HG03432 (cell line): Measurements from ENCODE around the gene LRBA.
"Not testable (repeated sequence)": the region's sequence is repeated elsewhere in the genome, so short reads cannot be mapped to it uniquely, and the experiment has no call there.

ENCODE experiments used
- ATAC-seq: cut with Tn5 transposase; IDR thresholded peaks from one replicate; pipeline ENCODE4 v1.9.1; 2021; ENCODE audit warnings: mild to moderate bottlenecking, moderate library complexity; ENCODE audit not compliant: unreplicated experiment

The LRBA gene

DNA sequence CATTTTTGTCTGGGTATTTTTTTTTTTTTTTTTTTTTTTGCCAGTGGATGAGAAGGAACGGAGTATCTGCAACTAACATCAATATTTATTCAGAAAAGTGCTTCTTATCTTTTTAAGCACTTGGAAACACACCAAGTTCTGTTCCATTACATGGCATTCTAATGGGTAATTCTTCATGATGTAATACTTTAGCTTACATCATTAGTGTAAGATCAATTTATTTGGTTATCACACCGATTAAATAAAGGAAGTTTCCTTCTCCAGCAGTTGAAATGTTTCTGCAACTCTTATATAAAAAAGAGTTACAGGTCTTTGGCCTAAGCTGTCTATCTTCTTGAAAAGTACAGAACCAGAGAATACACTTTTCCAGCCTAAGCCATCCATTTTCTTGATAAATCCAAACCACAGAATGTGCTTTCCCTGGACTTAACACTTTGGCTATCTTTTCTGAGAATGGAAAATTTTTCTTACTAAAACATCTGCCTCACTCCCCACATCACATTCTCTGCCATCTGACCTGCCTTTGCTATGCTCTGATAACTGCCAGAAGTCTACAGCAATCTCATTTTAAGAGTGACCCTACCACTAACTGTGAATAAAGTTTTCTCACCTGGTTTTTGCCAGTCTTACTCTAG is 625.1 kb downstream of the LRBA start:
- no peak for ATAC-seq

DNA sequence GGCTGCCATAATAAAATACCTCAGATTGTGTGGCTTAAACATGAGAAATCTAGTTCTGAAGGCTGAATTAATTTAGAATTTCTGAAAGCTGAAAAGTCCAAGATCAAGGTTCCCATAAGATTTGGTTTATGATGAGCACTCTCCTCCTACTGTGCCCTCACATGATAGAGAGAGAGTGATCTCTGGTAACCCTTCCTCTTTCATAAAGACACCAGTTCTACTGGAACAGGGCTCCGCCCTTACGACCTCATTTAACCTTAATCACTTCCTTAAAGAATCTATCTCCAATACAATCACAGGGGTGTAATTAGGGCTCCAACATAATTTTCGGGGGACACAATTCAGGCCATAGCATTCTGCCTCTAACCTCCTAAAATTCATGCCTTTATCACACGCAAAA is 627.1 kb downstream of the LRBA start:
- ATAC-seq, result no peak

DNA sequence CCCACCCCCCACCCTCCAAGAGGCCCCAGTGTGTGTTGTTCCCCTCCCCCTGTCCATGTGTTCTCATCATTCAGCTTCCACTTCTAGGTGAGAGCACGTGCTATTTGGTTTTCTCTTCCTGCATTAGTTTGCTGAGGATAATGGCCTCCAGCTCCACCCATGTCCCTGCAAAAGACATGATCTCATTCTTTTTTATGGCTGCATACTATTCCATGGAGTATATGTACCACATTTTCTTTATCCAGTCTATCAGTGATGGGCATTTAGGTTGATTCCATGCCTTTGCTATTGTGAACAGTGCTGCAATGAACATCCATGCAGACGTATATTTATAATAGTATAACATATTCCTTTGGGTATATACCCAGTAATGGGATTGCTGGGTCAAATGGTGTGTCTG is 628.7 kb downstream of the LRBA start:
- ATAC-seq, result not testable (repeated sequence)

DNA sequence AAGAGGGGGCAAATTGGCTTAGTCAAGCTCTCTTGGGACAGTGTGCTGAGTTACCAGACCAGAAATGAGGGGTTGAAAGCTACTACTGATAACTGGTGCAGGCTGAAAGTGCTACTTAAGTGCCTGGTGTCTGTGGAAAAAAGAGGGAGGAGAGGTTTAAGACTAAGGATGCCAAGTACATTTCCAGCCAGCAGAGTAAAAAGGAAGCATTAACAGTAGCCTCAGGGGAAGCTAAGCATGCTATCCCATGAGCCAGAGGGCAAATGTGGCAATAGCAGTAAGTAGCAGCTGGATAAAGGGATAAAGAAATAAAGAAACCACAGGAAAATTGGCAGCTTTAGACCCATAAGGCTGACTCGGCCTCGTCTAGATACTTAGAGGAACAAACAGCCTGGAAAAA is 629.5 kb downstream of the LRBA start:
- ATAC-seq, result no peak

DNA sequence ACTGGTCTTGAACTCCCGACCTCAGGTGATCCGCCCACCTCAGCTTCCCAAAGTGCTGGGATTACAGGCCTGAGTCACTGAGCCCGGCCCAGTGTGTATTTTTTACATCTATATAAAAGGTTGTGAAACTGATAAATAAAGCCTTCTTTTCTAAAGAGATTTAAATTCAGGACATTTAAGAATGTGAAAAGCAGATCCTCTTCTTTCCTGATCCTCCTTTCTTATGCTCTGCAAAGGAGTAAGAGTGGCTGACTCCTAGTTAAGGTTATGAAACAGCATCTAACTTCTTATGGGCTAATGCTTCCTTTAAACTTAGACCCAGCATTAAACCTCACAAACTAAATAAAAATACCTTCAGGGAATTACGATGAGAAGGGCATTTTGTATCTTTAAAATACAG is 630.8 kb downstream of the LRBA start:
- ATAC-seq, result no peak

DNA sequence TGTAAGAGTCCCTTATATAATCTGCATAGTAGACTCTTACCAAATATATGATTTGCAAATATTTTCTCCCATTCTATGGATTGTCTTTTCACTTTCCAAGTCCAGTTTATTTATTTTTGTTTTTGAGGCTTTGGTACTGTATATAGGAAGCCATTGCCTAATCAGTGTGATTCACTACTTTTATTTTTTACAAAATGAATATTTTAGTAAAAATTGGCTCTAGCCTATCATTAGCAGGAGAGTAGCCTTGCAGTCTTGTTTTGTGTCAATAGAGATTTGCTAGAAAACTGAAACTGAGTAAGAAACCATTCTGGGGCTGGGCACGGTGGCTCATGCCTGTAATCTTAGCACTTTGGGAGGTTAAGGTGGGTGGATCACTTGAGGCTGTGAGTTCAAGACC is 633.1 kb downstream of the LRBA start:
- no peak for ATAC-seq

DNA sequence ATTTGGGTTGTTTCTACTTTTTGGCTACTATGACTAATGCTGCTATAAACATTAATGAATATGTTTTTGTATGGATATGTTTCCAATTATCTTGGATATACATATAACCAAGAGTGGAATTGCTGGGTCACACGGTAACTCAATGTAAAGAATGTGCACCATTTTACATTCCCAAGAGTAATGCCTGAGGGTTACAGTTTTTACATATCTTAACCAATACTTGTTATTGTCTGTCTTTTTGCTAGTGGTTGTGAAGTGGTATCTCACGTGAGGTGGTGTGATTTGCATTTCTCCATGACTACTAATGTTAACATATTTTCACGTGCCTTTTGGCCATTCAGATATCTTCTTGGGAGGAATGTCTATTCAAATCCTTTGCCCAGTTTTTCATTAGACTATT is 633.5 kb downstream of the LRBA start:
- no peak for ATAC-seq

DNA sequence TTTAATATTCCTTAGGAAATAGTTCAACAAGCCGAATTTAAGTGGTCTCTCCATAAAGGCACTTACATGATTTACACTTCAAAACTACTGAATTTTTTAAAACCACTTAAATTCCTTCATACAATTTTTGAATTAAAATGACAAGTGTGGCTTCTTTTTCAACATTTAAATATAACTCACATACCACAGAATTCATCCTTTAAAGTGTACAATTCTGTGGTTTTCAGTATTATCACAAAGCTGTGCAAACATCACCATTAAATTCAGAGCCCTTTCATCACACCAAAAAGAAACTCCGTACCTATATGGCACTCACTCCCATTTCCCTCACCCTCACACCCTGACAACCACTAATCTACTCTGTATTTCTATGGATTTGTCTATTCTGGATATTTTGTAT is 634.0 kb downstream of the LRBA start:
- no peak for ATAC-seq

DNA sequence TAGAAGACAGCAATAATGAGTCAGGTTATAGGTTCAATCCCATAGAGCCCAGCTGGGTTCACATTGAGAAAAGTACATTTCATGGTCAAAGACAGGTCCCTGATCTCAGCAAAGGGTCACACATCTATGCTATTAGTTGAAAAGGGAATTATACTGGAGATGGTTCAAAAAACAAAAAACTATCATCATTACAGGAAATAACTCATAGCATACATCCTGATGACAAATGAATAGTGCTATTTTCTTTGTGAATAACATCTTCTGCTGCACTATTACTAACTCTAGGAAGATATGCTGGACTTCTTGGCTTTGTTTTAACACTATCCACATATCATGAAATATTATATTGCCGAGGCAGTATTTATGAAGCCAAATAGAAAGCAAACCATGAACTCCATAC is 635.6 kb downstream of the LRBA start:
- no peak for ATAC-seq

DNA sequence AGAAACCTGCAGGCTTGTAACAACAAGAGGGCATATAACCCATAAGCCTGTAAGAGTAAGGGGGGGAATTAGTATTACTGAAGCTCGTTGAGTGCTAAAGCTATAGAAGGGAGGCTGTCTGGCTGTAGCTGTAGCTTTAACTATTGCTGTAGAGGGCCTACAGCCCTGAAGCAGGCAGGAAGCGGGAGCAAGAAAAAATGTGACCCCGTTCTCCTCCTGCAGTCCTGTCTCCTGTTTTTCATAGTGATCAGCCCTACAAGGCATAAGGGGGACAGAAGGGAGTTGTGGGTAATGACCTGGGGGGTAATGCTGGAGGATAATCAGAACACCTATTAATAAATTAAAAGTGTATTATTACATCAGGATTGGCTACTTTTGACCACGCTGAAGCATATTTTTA is 640.1 kb downstream of the LRBA start:
- no peak for ATAC-seq

DNA sequence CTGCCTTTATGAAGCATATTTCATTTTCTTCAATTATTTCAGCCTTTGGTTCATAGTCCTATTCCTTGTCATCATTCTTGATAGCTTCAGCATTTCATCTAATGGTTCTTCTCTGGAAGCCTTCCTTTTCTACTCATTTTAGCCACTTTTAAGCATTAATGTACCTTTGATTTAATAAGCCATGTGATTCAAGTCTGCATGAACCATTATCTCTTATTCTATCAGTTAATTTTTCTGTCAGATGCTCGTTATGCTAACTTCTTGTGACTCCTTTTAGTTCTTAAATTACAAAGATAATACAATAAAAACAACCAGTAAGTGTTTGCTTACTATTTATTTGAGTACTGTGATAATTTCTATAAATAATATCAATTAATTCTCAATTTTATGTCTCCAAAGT is 643.2 kb downstream of the LRBA start:
- no peak for ATAC-seq

DNA sequence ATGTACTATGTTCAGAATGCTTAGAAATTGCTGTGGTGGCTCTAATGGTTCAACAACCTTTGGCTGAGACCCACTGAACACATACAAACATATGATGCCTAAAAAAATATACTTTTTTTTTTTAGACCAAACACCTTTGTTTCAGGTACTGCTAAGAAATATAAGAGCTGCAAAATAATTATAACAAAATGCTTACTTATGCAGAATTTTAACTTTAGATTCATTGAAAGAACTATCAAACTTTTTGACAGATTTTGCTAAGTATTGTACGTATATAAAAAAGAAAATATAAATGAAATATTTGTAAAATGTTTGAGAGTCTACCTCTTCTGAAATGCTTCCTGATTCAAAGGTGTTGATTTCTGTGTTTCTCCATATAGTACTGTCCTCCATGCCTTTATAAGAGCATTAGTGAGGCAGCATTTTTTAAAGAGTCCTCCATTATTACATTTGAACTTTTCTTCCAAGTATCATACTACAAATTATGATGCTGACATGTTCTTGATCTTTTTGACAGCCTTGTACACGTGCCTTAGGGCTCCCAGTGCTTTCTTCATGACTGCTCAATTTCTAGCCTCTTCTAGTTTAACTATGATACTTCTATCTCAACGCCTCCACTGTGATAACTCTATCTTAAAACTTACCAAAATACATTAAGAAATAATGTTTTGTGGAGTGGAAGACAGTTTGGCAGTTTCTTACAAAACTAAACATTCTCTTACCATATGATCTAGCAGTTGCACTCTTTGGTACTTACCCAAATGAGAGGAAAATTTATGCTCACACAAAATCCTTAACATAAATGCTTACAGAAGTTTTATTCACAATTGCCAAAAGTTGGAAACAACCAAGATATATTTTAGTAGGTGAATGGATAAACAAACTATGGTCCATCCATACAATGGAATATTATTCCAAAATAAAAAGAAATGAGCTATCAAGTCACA is 645.4 kb downstream of the LRBA start:
- no peak for ATAC-seq

DNA sequence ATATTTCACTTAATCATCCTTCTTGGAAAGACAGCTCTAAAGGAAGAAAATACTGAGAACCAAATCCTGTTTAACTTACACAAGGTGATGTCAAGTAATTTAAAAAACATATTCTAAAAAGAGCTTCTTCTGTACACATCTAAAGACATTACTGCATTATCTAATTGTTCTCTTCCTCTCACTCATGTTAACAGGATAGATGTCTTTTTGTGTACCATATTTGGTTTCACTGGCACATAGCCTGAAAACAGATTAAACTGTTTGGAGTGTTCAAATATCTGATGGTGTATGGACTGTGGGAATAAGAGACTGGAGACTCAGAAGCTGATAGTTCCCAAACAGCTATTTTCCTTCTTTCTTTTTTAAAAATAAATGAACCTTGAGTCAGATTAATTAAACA is 646.4 kb downstream of the LRBA start:
- ATAC-seq, result no peak

DNA sequence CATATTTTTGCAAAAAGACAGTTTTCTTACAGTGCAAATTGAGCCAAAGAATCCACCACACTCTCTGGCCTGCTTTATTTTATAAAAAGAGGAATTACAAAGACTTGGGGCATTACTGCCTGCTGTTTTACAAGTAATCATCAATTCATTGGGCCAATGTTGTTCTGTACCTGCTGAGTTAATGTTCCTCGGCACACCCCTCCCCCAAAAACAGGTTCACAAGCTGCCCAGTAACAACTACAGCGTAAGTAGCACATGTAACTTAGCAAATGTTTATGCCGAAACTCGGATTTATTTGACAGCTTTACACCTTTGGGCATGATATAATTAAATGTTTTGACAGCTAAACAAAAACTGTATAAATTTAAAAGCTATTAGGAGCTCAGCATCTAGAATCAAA is 647.8 kb downstream of the LRBA start:
- ATAC-seq, result no peak

DNA sequence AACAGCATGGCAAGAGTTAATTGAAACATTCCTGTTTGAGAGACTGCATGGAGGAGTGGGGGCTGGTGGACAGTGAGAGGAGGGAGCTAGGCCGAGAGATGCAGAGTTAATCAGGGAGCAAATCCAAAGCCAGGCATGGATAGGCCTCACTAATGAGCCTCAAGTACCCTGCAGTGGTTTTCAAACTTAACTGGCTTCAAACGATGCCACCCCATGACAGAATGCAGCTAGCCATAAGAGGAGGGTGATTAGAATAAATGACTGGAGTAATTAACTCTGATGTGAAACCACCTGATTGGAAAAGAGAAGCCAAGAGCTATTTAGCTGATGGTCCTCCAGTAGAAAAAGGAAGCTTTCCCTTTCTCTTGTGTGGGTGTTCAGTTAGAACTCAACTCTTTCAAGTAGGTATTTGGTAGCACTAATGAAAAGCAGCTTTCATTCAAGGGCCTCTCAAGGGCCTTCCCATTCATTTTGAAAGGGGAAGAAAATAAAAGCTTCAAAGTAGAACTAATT is 648.5 kb downstream of the LRBA start:
- ATAC-seq, result peak; percentile 87

DNA sequence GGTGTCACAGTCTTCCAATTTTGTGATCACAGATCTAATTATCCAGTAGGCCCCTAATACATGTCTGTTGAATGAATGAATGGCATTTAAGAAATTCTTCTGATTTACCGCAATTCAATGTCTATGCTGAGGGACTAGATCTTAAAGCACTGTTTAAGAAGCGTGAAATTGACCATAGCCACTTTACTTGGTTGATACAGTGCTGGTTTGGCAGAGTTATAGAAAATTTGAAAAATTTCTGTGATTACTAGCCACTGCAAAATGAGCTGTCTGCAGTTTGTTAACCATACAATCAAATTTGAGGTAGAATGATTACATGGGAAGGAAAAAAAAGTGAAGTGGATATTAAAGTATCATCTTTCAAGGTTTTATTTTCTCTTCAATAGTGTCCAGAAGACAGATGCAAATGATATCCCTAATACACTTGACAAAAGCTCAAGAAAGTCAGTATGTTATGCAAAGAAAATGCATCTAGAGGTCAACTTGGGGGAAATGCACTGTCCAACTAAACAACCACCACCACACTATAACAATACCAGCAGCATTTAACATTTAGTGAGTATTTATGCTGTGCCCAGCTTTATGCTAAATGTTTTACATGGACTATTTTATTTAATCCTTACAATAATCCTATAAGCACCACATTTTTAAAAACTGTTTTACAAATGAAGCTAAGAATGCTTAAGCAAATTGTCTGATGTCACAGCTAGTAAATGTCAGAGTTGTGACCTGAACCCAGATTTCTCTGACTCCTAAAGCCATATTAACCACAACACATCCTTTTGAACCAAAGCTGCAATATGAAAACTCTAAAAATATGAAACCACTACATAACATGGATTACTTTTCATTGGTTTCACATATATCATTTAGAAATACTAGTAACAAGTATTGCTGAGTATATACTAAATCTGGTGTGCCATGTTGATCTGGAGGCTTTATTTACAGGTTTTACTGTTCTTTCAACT is 651.1 kb downstream of the LRBA start:
- ATAC-seq, result no peak

DNA sequence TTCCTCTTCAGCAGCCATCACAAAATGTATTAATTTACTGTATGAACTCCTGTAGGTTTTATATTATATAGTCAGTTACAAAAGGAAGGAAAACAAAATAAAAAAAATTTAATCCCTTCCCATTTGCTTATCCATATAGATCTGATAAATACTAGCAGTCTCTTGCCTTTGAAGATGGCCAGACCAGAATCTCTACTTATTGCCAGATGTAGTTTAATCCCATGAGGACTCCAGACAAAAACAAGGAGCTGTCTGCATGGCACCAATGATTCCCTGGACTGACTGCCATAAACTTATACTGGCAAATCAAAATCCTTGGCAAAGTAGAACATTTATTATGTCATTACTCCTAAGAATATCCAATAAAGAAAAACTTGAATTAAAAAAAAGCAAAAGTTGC is 656.4 kb downstream of the LRBA start:
- ATAC-seq, result no peak

DNA sequence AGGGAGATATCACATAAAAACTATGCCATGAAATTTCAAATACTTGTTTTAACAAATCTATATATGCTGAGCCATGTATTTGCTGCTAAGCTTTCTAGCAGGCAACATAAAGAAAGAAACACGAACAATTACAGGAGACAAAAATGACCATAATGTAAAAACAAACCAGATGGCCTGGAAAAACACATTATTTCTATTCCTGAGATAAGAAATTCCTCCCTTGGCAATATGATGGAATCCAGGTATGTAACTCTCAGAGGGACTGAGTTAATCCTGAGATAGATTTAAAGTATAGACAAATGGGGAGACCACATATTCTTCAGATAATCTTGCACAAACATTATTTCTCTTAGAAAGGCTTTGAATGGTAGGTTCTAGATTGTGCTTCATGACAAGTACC is 657.3 kb downstream of the LRBA start:
- no peak for ATAC-seq

DNA sequence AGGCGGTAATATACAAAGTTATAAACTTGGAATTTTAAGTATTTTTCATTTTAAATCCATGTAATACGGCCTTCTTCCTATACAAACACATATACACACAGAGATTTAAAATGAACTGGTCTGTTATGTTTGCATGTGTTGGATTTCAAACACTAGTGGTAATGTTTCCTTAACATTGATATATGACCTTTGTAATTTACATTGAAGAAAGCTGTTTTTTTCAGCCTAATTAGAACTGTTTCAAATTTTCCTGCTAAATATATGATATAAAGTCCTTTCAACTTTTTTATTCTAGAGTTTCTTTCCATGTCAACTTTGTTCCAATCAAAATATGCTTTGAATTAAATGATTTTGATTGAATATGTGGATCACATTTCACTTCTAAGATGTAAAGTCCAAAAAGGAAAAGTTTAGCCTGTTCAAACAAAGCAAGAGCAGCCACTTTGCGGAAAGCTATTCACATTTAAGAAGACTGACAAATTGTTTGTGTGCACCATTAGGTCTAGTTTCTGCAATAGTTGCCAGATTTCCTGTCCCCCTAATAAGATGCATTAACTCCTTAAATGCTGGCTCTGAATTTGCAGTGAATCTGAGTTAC is 659.1 kb downstream of the LRBA start:
- ATAC-seq, result no peak

DNA sequence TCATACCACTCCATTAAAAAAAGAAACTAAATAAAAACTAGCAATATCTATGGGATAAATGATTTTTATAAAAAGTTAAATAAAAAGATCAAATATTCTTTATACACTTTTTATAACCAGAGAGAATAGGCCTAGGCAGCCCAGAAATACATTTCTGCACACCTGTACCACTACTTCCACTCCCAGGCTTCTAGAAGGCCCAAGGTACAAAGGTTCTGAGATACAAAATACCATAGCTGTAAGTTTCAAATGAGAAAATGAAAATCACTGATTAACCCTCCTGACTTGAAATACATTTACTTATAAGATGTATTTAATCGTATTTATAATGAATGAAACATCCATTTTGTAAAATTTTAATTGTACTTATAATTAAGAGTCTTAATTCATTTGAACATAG is 659.7 kb downstream of the LRBA start:
- ATAC-seq, result no peak
